Measurements from ENCODE around the gene BAD.

BAD gene

GRCh38 chr11:64275841-64276240 lies 8.6 kb downstream of the BAD start:
- DNase-seq (ENCODE audit: low read depth) = no peak

- DNase-seq (ENCODE audit: low read depth) = no peak
These were observed 9.2 kb downstream of the BAD start for GRCh38 chr11:64275031-64275800.

GRCh38 chr11:64269540-64270220 lies 14.8 kb downstream of the BAD start:
- peak; percentile 96 for DNase-seq (ENCODE audit: low read depth)

GRCh38 chr11:64268893-64269539 lies 15.4 kb downstream of the BAD start:
- no peak for DNase-seq (ENCODE audit: low read depth)

- DNase-seq (ENCODE audit: low read depth) = peak; percentile 68
These were observed 16.2 kb downstream of the BAD start for GRCh38 chr11:64268025-64268892.

GRCh38 chr11:64267207-64267945 lies 17.1 kb downstream of the BAD start:
- no peak for DNase-seq (ENCODE audit: low read depth)

- no peak for DNase-seq (ENCODE audit: low read depth)
These were observed 18.1 kb downstream of the BAD start for GRCh38 chr11:64266339-64266738.

- no peak for DNase-seq (ENCODE audit: low read depth)
These were observed 19.0 kb downstream of the BAD start for GRCh38 chr11:64265176-64266160.

- DNase-seq (ENCODE audit: low read depth) = no peak
These were observed 20.1 kb downstream of the BAD start for GRCh38 chr11:64264371-64264852.

GRCh38 chr11:64263947-64264317 lies 20.5 kb downstream of the BAD start:
- no peak for DNase-seq (ENCODE audit: low read depth)

GRCh38 chr11:64263021-64263946 lies 21.2 kb downstream of the BAD start:
- DNase-seq (ENCODE audit: low read depth) = no peak

GRCh38 chr11:64262271-64263002 lies 22.0 kb downstream of the BAD start:
- DNase-seq (ENCODE audit: low read depth) = no peak

GRCh38 chr11:64261556-64262080 lies 22.8 kb downstream of the BAD start:
- no peak for DNase-seq (ENCODE audit: low read depth)

GRCh38 chr11:64260147-64260708 lies 24.2 kb downstream of the BAD start:
- no peak for DNase-seq (ENCODE audit: low read depth)

- no peak for DNase-seq (ENCODE audit: low read depth)
These were observed 24.9 kb downstream of the BAD start for GRCh38 chr11:64259533-64260067.

GRCh38 chr11:64258946-64259532 lies 25.4 kb downstream of the BAD start:
- no peak for DNase-seq (ENCODE audit: low read depth)

- no peak for DNase-seq (ENCODE audit: low read depth)
These were observed 26.1 kb downstream of the BAD start for GRCh38 chr11:64258356-64258755.
